PC-3 (cell line): Measurements from ENCODE around the gene GDA.

Experiments
- EZH2 ChIP-seq: fragments of 300-600 bp; sonication (generic); IDR thresholded peaks from one replicate; pipeline ENCODE4 v1.6.1; 2017; ENCODE audit warnings: antibody characterized with exemption, mild to moderate bottlenecking, low read length; ENCODE audit not compliant: unreplicated experiment
- EZH2phosphoT487 ChIP-seq: fragments of 300-600 bp; sonication (generic); IDR thresholded peaks from 2 replicates; pipeline ENCODE4 v1.6.1; 2018; ENCODE audit warnings: mild to moderate bottlenecking, antibody characterized with exemption, low read length, borderline replicate concordance
- TF ChIP-seq, protein P1 (sequence below): fragments of 300-600 bp; sonication (generic); conservative IDR thresholded peaks from 2 replicates; pipeline ENCODE4 v1.5.1; 2017; ENCODE audit warnings: antibody characterized with exemption, low read depth, mild to moderate bottlenecking, low read length

GRCh38 chr9:72151104-72151503 is 1.9 kb downstream of the GDA start:
- TF ChIP-seq, protein P1, sequence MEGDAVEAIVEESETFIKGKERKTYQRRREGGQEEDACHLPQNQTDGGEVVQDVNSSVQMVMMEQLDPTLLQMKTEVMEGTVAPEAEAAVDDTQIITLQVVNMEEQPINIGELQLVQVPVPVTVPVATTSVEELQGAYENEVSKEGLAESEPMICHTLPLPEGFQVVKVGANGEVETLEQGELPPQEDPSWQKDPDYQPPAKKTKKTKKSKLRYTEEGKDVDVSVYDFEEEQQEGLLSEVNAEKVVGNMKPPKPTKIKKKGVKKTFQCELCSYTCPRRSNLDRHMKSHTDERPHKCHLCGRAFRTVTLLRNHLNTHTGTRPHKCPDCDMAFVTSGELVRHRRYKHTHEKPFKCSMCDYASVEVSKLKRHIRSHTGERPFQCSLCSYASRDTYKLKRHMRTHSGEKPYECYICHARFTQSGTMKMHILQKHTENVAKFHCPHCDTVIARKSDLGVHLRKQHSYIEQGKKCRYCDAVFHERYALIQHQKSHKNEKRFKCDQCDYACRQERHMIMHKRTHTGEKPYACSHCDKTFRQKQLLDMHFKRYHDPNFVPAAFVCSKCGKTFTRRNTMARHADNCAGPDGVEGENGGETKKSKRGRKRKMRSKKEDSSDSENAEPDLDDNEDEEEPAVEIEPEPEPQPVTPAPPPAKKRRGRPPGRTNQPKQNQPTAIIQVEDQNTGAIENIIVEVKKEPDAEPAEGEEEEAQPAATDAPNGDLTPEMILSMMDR = no peak
- TF ChIP-seq EZH2phosphoT487 (no peak), EZH2 (no peak)
